HepG2 (cell line): ENCODE results near the gene NCKAP5L. TPM values are rescaled to one million over a fixed set of nuclear protein-coding genes. Genes with fewer than 3 reads are reported as not detected.

Source experiments
- IRF2 ChIP-seq: IDR thresholded peaks from 2 replicates; pipeline ENCODE4 v1.6.1; 2018; ENCODE audit warnings: missing genetic modification reagents, missing compliant biosample characterization
- MLLT10 ChIP-seq: sonication (generic); formaldehyde crosslinking; IDR thresholded peaks from 2 replicates; pipeline ENCODE4 v1.4.0; 2020; ENCODE audit warnings: missing genetic modification reagents
- MXD4 ChIP-seq: IDR thresholded peaks from 2 replicates; pipeline ENCODE4 v1.6.1; 2016; ENCODE audit warnings: mild to moderate bottlenecking, missing biosample characterization, missing genetic modification reagents
- RAD21 ChIP-seq: fragments of 450-650 bp; formaldehyde crosslinking; IDR thresholded peaks from 2 replicates; pipeline ENCODE4 v1.5.0; 2020; ENCODE audit warnings: mild to moderate bottlenecking
- SMAD9 ChIP-seq: sonication (generic); formaldehyde crosslinking; IDR thresholded peaks from 2 replicates; pipeline ENCODE4 v1.5.1; 2020; ENCODE audit warnings: mild to moderate bottlenecking, missing genetic modification reagents
- SMYD3 ChIP-seq: sonication (generic); formaldehyde crosslinking; IDR thresholded peaks from 2 replicates; pipeline ENCODE4 v1.8.1; 2023; ENCODE audit warnings: mild to moderate bottlenecking, missing genetic modification reagents
- SRSF9 ChIP-seq: fragments of 200-400 bp; formaldehyde crosslinking; IDR thresholded peaks from 2 replicates; pipeline ENCODE4 v1.6.1; 2018; ENCODE audit warnings: borderline replicate concordance, mild to moderate bottlenecking, low read depth, low read length; ENCODE audit not compliant: insufficient read depth, poor library complexity, severe bottlenecking
- TRAFD1 ChIP-seq: sonication (generic); formaldehyde crosslinking; IDR thresholded peaks from 2 replicates; pipeline ENCODE4 v1.5.1; 2020; ENCODE audit warnings: missing genetic modification reagents, mild to moderate bottlenecking, borderline replicate concordance
- ZFP36L2 ChIP-seq: sonication (generic); formaldehyde crosslinking; IDR thresholded peaks from 2 replicates; pipeline ENCODE4 v1.4.0; 2020; ENCODE audit warnings: missing genetic modification reagents
- ZNF18 ChIP-seq: sonication (generic); formaldehyde crosslinking; IDR thresholded peaks from 2 replicates; pipeline ENCODE4 v1.8.0; 2022; ENCODE audit warnings: mild to moderate bottlenecking, missing genetic modification reagents; ENCODE audit not compliant: insufficient replicate concordance
- ZNF281 ChIP-seq: sonication (generic); formaldehyde crosslinking; IDR thresholded peaks from 2 replicates; pipeline ENCODE4 v1.4.0; 2020; ENCODE audit warnings: missing genetic modification reagents, borderline replicate concordance
- ZNF441 ChIP-seq: sonication (generic); formaldehyde crosslinking; IDR thresholded peaks from 2 replicates; pipeline ENCODE4 v1.7.0; 2021; ENCODE audit warnings: missing genetic modification reagents, borderline replicate concordance
- ZNF589 ChIP-seq: sonication (generic); formaldehyde crosslinking; conservative IDR thresholded peaks from 2 replicates; pipeline ENCODE4 v1.8.0; 2022; ENCODE audit warnings: mild to moderate bottlenecking, moderate library complexity, missing genetic modification reagents
- ZNF770 ChIP-seq: sonication (generic); formaldehyde crosslinking; IDR thresholded peaks from 2 replicates; pipeline ENCODE4 v1.5.0; 2020; ENCODE audit warnings: mild to moderate bottlenecking, missing genetic modification reagents
- ZNF781 ChIP-seq: sonication (generic); formaldehyde crosslinking; IDR thresholded peaks from 2 replicates; pipeline ENCODE4 v1.5.1; 2020; ENCODE audit warnings: borderline replicate concordance, mild to moderate bottlenecking, missing genetic modification reagents; ENCODE audit errors: not compliant biosample characterization
- polyA plus RNA-seq, 8 experiments: library from polyadenylated mRNA; depleted of rRNA in 3 of 8; stranded (reverse) in 7 of 8; unstranded in 1 of 8; fragments of >200 nt; fragmentation: Illumina TruSeq in 4 of 8; extraction: Trizol in 4 of 8; gene quantifications; 2 replicates each; pipeline versions ENCODE4 v1.2.1 to v1.2.3, GENCODE V29; 2011 to 2016; ENCODE audit warnings: low read depth in 4 of 8, missing spikeins in 1 of 8, mixed read lengths in 1 of 8; ENCODE audit not compliant: insufficient read depth in 1 of 8
- total RNA-seq, 5 experiments: library from RNA; depleted of rRNA; stranded (reverse); fragments of >200 nt; fragmentation: Illumina TruSeq; extraction: Trizol; gene quantifications; 2 replicates each; pipeline ENCODE4 v1.2.3, GENCODE V29; 2016; ENCODE audit warnings: low read depth in 1 of 5
- TF ChIP-seq, protein P1 (sequence below): sonication (generic); formaldehyde crosslinking; IDR thresholded peaks from 2 replicates; pipeline ENCODE4 v1.5.0; 2020; ENCODE audit warnings: missing genetic modification reagents

NCKAP5L gene
- total and polyA plus RNA-seq, 2 of the 13 experiments (the other 11 are each of a cell fraction or from before 2014, with no cell fraction given): 4.1 to 9.0 TPM

- TF ChIP-seq ZNF18 (no peak), ZNF441 (peak; percentile 80), ZNF589 (no peak), SMAD9 (CRISPR knock-in tag) (no peak; the same call in 1 of the 2 replicates), MXD4 (CRISPR knock-in tag) (no peak), ZNF781 (CRISPR knock-in tag) (peak; percentile 25), SMYD3 (CRISPR knock-in tag) (no peak), RAD21 (CRISPR knock-in tag) (no peak), ZNF281 (no peak), MLLT10 (CRISPR knock-in tag) (no peak), ZNF770 (CRISPR knock-in tag) (no peak; the same call in 1 of the 2 replicates), SRSF9 (no peak), IRF2 (CRISPR knock-in tag) (peak; percentile 72; the same call in 1 of the 2 replicates), TRAFD1 (CRISPR knock-in tag) (no peak), ZFP36L2 (no peak)
- TF ChIP-seq, protein P1, sequence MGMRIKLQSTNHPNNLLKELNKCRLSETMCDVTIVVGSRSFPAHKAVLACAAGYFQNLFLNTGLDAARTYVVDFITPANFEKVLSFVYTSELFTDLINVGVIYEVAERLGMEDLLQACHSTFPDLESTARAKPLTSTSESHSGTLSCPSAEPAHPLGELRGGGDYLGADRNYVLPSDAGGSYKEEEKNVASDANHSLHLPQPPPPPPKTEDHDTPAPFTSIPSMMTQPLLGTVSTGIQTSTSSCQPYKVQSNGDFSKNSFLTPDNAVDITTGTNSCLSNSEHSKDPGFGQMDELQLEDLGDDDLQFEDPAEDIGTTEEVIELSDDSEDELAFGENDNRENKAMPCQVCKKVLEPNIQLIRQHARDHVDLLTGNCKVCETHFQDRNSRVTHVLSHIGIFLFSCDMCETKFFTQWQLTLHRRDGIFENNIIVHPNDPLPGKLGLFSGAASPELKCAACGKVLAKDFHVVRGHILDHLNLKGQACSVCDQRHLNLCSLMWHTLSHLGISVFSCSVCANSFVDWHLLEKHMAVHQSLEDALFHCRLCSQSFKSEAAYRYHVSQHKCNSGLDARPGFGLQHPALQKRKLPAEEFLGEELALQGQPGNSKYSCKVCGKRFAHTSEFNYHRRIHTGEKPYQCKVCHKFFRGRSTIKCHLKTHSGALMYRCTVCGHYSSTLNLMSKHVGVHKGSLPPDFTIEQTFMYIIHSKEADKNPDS (CRISPR knock-in tag): no peak
Observed at GRCh38 chr12:49842519-49843352, 14.5 kb upstream of the NCKAP5L start, which contains the start of gene BCDIN3D (continued).
